Endothelial cell of umbilical vein (primary cell): ENCODE measurements around the gene HLA-B. TPM values are rescaled to one million over a fixed set of nuclear protein-coding genes. Genes with fewer than 3 reads are reported as not detected.

Experiments
- BruUV-seq: library from RNA; stranded (reverse); fragments of 400-500 nt; replicated peaks from 2 replicates; lab custom pipeline; 2021; lab: Mats Ljungman, UMichigan
- CTCF ChIA-PET: fragments of 300-600, 350-600 bp; sonication (Branson Sonifier 250); formaldehyde crosslinking; loops from one replicate; lab custom pipeline; 2021; ENCODE audit warnings: antibody characterized with exemption, inconsistent platforms; lab: Charles Lee
- POLR2A ChIA-PET: fragments of 300-600, 350-600 bp; sonication (Branson Sonifier 250); formaldehyde crosslinking; loops from one replicate; lab custom pipeline; 2021; ENCODE audit warnings: antibody characterized with exemption, inconsistent platforms; lab: Charles Lee
- DNase-seq: peaks from one replicate; pipeline ENCODE4 v3.0.0-alpha.2; 2011; ENCODE audit warnings: low read depth, low spot score
- FAIRE-seq: peaks from 2 replicates; lab custom pipeline; 2011; peaks lifted over from hg19 to GRCh38; lab: Jason Lieb, UNC
- H2AFZ ChIP-seq: 2 replicates; pipeline ENCODE4 v1.6.0; 2012; ENCODE audit warnings: low read depth, low read length, control low read depth, inconsistent platforms
- H3K27ac ChIP-seq: 2 replicates; pipeline ENCODE4 v1.5.1; 2011; ENCODE audit warnings: low read depth, mild to moderate bottlenecking, control low read depth, low read length, moderate library complexity; ENCODE audit not compliant: insufficient read depth
- H3K27me3 ChIP-seq, 2 experiments: 2 replicates each; pipeline versions ENCODE4 v1.6.0 to v1.6.1; 2011; ENCODE audit warnings: low read length in 2 of 2, mixed read lengths in 1 of 2; ENCODE audit not compliant: control insufficient read depth in 2 of 2, insufficient read depth in 2 of 2
- H3K36me3 ChIP-seq, 2 experiments: 2 replicates in 1 of 2; 3 replicates in 1 of 2; pipeline ENCODE4 v1.5.1; 2011; ENCODE audit warnings: low read length in 2 of 2, mild to moderate bottlenecking in 1 of 2, moderate library complexity in 1 of 2; ENCODE audit not compliant: control insufficient read depth in 2 of 2, insufficient read depth in 2 of 2; ENCODE audit errors: extremely low read depth in 1 of 2
- H3K4me1 ChIP-seq: 3 replicates; pipeline ENCODE4 v1.5.1; 2011; ENCODE audit warnings: mild to moderate bottlenecking, low read length; ENCODE audit not compliant: control insufficient read depth, insufficient read depth; ENCODE audit errors: extremely low read depth
- H3K4me2 ChIP-seq: 2 replicates; pipeline ENCODE4 v1.6.1; 2011; ENCODE audit warnings: low read length, control low read depth, mixed read lengths; ENCODE audit not compliant: insufficient read depth
- H3K4me3 ChIP-seq, 3 experiments: fragments of 200-600 bp in 1 of 3; sonication (generic), shearing (Covaris generic) in 1 of 3; replicated peaks in 1 of 3; 2 replicates each; pipeline ENCODE4 v1.5.1; 2011 to 2016; ENCODE audit warnings: control low read depth in 3 of 3, low read length in 3 of 3, mild to moderate bottlenecking in 2 of 3, inconsistent platforms in 1 of 3, low read depth in 1 of 3, moderate library complexity in 1 of 3; ENCODE audit not compliant: insufficient read depth in 1 of 3
- H3K79me2 ChIP-seq: 2 replicates; pipeline ENCODE4 v1.6.0; 2012; ENCODE audit warnings: low read length, inconsistent platforms; ENCODE audit not compliant: control insufficient read depth, insufficient read depth
- H3K9ac ChIP-seq: replicated peaks from 2 replicates; pipeline ENCODE3; 2011; ENCODE audit warnings: low read length, control low read depth; ENCODE audit not compliant: insufficient read depth; ENCODE audit errors: extremely low read depth
- H3K9me1 ChIP-seq: replicated peaks from 3 replicates; pipeline ENCODE4 v1.6.0; 2011; ENCODE audit warnings: mild to moderate bottlenecking, low read length; ENCODE audit not compliant: control insufficient read depth, insufficient read depth; ENCODE audit errors: extremely low read depth
- H3K9me3 ChIP-seq: replicated peaks from 2 replicates; pipeline ENCODE4 v1.5.1; 2012; ENCODE audit warnings: low read length, inconsistent platforms; ENCODE audit not compliant: control insufficient read depth, insufficient read depth
- H4K20me1 ChIP-seq: replicated peaks from 2 replicates; pipeline ENCODE3; 2011; ENCODE audit warnings: mild to moderate bottlenecking, low read length; ENCODE audit not compliant: control insufficient read depth, insufficient read depth; ENCODE audit errors: extremely low read depth
- EZH2 ChIP-seq: IDR thresholded peaks from 2 replicates; pipeline ENCODE4 v1.6.1; 2012; ENCODE audit warnings: borderline replicate concordance, low read depth, mild to moderate bottlenecking, moderate library complexity, low read length, inconsistent platforms; ENCODE audit not compliant: severe bottlenecking
- FOS ChIP-seq: IDR thresholded peaks from 2 replicates; pipeline ENCODE4 v1.6.1; 2011; ENCODE audit warnings: mild to moderate bottlenecking, low read length, moderate library complexity, borderline replicate concordance; ENCODE audit not compliant: insufficient read depth
- GATA2 ChIP-seq: IDR thresholded peaks from 2 replicates; pipeline ENCODE4 v1.7.0; 2011; ENCODE audit warnings: low read depth, mild to moderate bottlenecking, moderate library complexity, mixed read lengths, low read length; ENCODE audit not compliant: insufficient read length, insufficient read depth
- JUN ChIP-seq: IDR thresholded peaks from 2 replicates; pipeline ENCODE4 v1.6.1; 2011; ENCODE audit warnings: borderline replicate concordance, low read depth; ENCODE audit not compliant: insufficient read length, insufficient read depth
- MYC ChIP-seq: IDR thresholded peaks from one replicate; pipeline ENCODE4 v1.6.1; 2011; ENCODE audit warnings: mild to moderate bottlenecking, low read depth, low read length
- POLR2A ChIP-seq: IDR thresholded peaks from 2 replicates; pipeline ENCODE4 v1.6.1; 2012; ENCODE audit warnings: low read depth, mild to moderate bottlenecking, control low read depth, low read length
- dilution Hi-C: fragments of 300-500 bp; cut with MboI; formaldehyde crosslinking; loops from one replicate; pipeline ENCODE4 v1.15.0; 2019; ENCODE audit warnings: low sequenced_read_pairs; ENCODE audit not compliant: extremely low pct_ligation_motif_present
- intact Hi-C: fragments of 100-400 bp; cut with micrococcal nuclease; formaldehyde crosslinking; loops from one replicate; pipeline ENCODE4 v1.10.0; 2022
- polyA plus RNA-seq, 4 experiments: library from polyadenylated mRNA; depleted of rRNA in 3 of 4; stranded (reverse) in 3 of 4; unstranded in 1 of 4; fragments of >200 nt; gene quantifications; 2 replicates each; pipeline versions ENCODE4 v1.2.1 to v1.2.3, GENCODE V29; 2011 to 2012; ENCODE audit warnings: missing spikeins in 1 of 4
- total RNA-seq: library from RNA; stranded (reverse); gene quantifications from 2 replicates; pipeline ENCODE4 v1.2.3, GENCODE V29; 2021
- TF ChIP-seq, protein P1 (sequence below): IDR thresholded peaks from 2 replicates; pipeline ENCODE4 v1.6.1; 2011; ENCODE audit not compliant: insufficient read depth, insufficient read length
- TF ChIP-seq, protein P2 (sequence below), 2 donors: IDR thresholded peaks; 1 replicate in 1 of 2; 2 replicates in 1 of 2; pipeline ENCODE4 v1.5.1; 2011; ENCODE audit warnings: low read length in 2 of 2, mild to moderate bottlenecking in 2 of 2, moderate library complexity in 2 of 2, control low read depth in 1 of 2, inconsistent platforms in 1 of 2, low read depth in 1 of 2; ENCODE audit not compliant: insufficient read depth in 1 of 2; ENCODE audit errors: extremely low read depth in 1 of 2

Gene HLA-B
- total and polyA plus RNA-seq, 2 donors (not counting 3 experiments of a cell fraction or from before 2014, with no cell fraction given): 119 to 126 TPM

GRCh38 chr6:31352683-31353383 lies 4.1 kb downstream of the HLA-B start:
- DNase-seq: no peak

More at GRCh38 chr6:31352683-31353383, 4.1 kb downstream of the HLA-B start:
- Histone ChIP-seq H3K9me3 (no peaks in the 10 kb centered on the region), H4K20me1 (no peaks in the 10 kb centered on the region), H3K79me2 (no peaks in the 10 kb centered on the region), H3K4me1 (peaks cover 2% of the 10 kb centered on the region), H2AFZ (no peak overlapping the region), H3K27me3 (peaks cover 21 to 27% of the 10 kb centered on the region in 2 experiments), H3K36me3 (peaks cover 0 to 2% of the 10 kb centered on the region in 2 experiments), H3K4me2 (no peak overlapping the region), H3K9ac (no peak overlapping the region), H3K9me1 (no peaks in the 10 kb centered on the region), H3K27ac (no peak overlapping the region), H3K4me3 (no peak overlapping the region)
- BruUV-seq: no TSS peak
- intact Hi-C loops: no loop called here
- no peak for FAIRE-seq
- dilution Hi-C loops: no loop called here
- ChIA-PET CTCF (interaction anchor here (1.1 to 1.6 kb wide), 3 partner anchors 14 to 155 kb away, joined by 3 to 7 read pairs (median 3); no protein-coding TSS in a partner anchor), POLR2A (no interaction called here)
- TF ChIP-seq, protein P1, sequence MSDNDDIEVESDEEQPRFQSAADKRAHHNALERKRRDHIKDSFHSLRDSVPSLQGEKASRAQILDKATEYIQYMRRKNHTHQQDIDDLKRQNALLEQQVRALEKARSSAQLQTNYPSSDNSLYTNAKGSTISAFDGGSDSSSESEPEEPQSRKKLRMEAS: no peak
- TF ChIP-seq MYC (no peak), POLR2A (no peak), FOS (no peak), JUN (no peak), GATA2 (no peak), EZH2 (no peak)
- TF ChIP-seq, protein P2, sequence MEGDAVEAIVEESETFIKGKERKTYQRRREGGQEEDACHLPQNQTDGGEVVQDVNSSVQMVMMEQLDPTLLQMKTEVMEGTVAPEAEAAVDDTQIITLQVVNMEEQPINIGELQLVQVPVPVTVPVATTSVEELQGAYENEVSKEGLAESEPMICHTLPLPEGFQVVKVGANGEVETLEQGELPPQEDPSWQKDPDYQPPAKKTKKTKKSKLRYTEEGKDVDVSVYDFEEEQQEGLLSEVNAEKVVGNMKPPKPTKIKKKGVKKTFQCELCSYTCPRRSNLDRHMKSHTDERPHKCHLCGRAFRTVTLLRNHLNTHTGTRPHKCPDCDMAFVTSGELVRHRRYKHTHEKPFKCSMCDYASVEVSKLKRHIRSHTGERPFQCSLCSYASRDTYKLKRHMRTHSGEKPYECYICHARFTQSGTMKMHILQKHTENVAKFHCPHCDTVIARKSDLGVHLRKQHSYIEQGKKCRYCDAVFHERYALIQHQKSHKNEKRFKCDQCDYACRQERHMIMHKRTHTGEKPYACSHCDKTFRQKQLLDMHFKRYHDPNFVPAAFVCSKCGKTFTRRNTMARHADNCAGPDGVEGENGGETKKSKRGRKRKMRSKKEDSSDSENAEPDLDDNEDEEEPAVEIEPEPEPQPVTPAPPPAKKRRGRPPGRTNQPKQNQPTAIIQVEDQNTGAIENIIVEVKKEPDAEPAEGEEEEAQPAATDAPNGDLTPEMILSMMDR (IDR thresholded peaks at IDR 0.05; ENCODE audit: extremely low read depth in 1 of 2, insufficient read depth in 1 of 2, low read depth in 1 of 2, low read length in 2 of 2): no peak
